Measurements from ENCODE around the gene PNCK. TPM values are rescaled to one million over a fixed set of nuclear protein-coding genes. Genes with fewer than 3 reads are reported as not detected.

Gene PNCK
- total and polyA plus RNA-seq, 2 of the 13 experiments (the other 11 are each of a cell fraction or from before 2014, with no cell fraction given) = 33.1 TPM; not detected in 1

- TF ChIP-seq ARID4A (CRISPR knock-in tag; IDR thresholded peaks at IDR 0.05; ENCODE audit: borderline replicate concordance) (no peak), ZKSCAN1 (IDR thresholded peaks at IDR 0.05; ENCODE audit: low read length) (no peak), HNRNPL (IDR thresholded peaks at IDR 0.05; ENCODE audit: low read depth, low read length) (peak; percentile 81), ZNF460 (CRISPR knock-in tag; IDR thresholded peaks at IDR 0.05; ENCODE audit: borderline replicate concordance) (no peak), POLR2A (IDR thresholded peaks at IDR 0.05; ENCODE audit: insufficient read depth in 1 of 2, low read depth in 2 of 2, low read length in 2 of 2) (no peak), CEBPG (CRISPR knock-in tag; IDR thresholded peaks at IDR 0.05) (no peak), LCORL (IDR thresholded peaks at IDR 0.05) (no peak), LCORL (CRISPR knock-in tag; IDR thresholded peaks at IDR 0.05) (no peak), HNRNPH1 (optimal IDR thresholded peaks at IDR 0.05; ENCODE audit: low read depth, low read length) (no peak), TBX3 (IDR thresholded peaks at IDR 0.05; ENCODE audit: borderline replicate concordance) (no peak), CEBPB (IDR thresholded peaks at IDR 0.05; ENCODE audit: borderline replicate concordance, low read depth, low read length) (no peak), ZNF468 (CRISPR knock-in tag; IDR thresholded peaks at IDR 0.05) (no peak), STAG1 (CRISPR knock-in tag; IDR thresholded peaks at IDR 0.05) (peak; percentile 66), ZNF616 (CRISPR knock-in tag; IDR thresholded peaks at IDR 0.05; ENCODE audit: low read depth) (no peak), CERS6 (CRISPR knock-in tag; IDR thresholded peaks at IDR 0.05) (no peak), POLR2G (IDR thresholded peaks at IDR 0.05; ENCODE audit: low read depth, low read length) (0 out of 2 replicates have a peak, but pooled peaks have one; percentile 29), RFXAP (CRISPR knock-in tag; IDR thresholded peaks at IDR 0.05; ENCODE audit: borderline replicate concordance) (no peak), ZKSCAN5 (CRISPR knock-in tag; IDR thresholded peaks at IDR 0.05) (no peak), MED1 (CRISPR knock-in tag; IDR thresholded peaks at IDR 0.05) (peak; percentile 34; the same call in 1 of the 2 replicates), NAIF1 (CRISPR knock-in tag; IDR thresholded peaks at IDR 0.05; ENCODE audit: borderline replicate concordance) (no peak), ZBTB21 (CRISPR knock-in tag; IDR thresholded peaks at IDR 0.05) (no peak), ZNF772 (CRISPR knock-in tag; IDR thresholded peaks at IDR 0.05) (no peak), ZNF605 (CRISPR knock-in tag; IDR thresholded peaks at IDR 0.05) (no peak), TRIM22 (IDR thresholded peaks at IDR 0.05) (no peak), PREB (CRISPR knock-in tag; IDR thresholded peaks at IDR 0.05) (no peak), ZNF644 (CRISPR knock-in tag; IDR thresholded peaks at IDR 0.05; ENCODE audit: low read depth) (no peak)
Measured at GRCh38 chrX:153649178-153649914, 24.3 kb downstream of the PNCK start (continued).

All from HepG2 (cell line).